Activated CD8-positive, alpha-beta memory T cell treated with anti-CD3 and anti-CD28 coated beads for 36 hours (primary cell): Measurements from ENCODE around the gene DIP2B. TPM values are rescaled to one million over a fixed set of nuclear protein-coding genes. Genes with fewer than 3 reads are reported as not detected.
"Not testable (repeated sequence)": the region's sequence is repeated elsewhere in the genome, so short reads cannot be mapped to it uniquely, and the experiment has no call there.

Experiments used
- CTCF ChIA-PET: fragments of 350-600 bp; sonication (Branson Sonifier 250); formaldehyde crosslinking; loops from one replicate; lab custom pipeline; 2021; ENCODE audit warnings: antibody characterized with exemption; lab: Charles Lee
- POLR2A ChIA-PET: fragments of 350-600 bp; sonication (Branson Sonifier 250); formaldehyde crosslinking; loops from one replicate; lab custom pipeline; 2021; ENCODE audit warnings: antibody characterized with exemption; lab: Charles Lee
- total RNA-seq, 2 experiments: library from RNA; stranded (reverse); gene quantifications; one replicate each; pipeline ENCODE4 v1.2.3, GENCODE V29; 2021

The DIP2B gene
- total RNA-seq, 2 experiments from 2014 or later: 21.7 to 22.2 TPM

- ChIA-PET CTCF (no interaction called here), POLR2A (no interaction called here)
These were observed 172.0 kb downstream of the DIP2B start for GRCh38 chr12:50676756-50677155.

GRCh38 chr12:50677858-50678257 lies 173.1 kb downstream of the DIP2B start:
- CTCF ChIA-PET: no interaction called here
- POLR2A ChIA-PET: no interaction called here

GRCh38 chr12:50678650-50679365 lies 174.0 kb downstream of the DIP2B start:
- ChIA-PET POLR2A (no interaction called here), CTCF (no interaction called here)

GRCh38 chr12:50679612-50680011 lies 174.8 kb downstream of the DIP2B start:
- ChIA-PET CTCF (no interaction called here), POLR2A (no interaction called here)

GRCh38 chr12:50681064-50681463 lies 176.3 kb downstream of the DIP2B start:
- POLR2A ChIA-PET, CTCF ChIA-PET: not testable (repeated sequence)

GRCh38 chr12:50685641-50686040 lies 180.9 kb downstream of the DIP2B start:
- ChIA-PET POLR2A (no interaction called here), CTCF (no interaction called here)

GRCh38 chr12:50686406-50686805 lies 181.6 kb downstream of the DIP2B start:
- ChIA-PET CTCF (no interaction called here), POLR2A (interaction anchor here (0.5 to 0.6 kb wide), 2 partner anchors 16 to 397 kb away, joined by 3 read pairs; no protein-coding TSS in a partner anchor)

- CTCF ChIA-PET: no interaction called here
- POLR2A ChIA-PET: interaction anchor here (0.6 kb wide), 1 partner anchor 17 kb away, joined by 3 read pairs; no protein-coding TSS in a partner anchor
These were observed 182.2 kb downstream of the DIP2B start for GRCh38 chr12:50686976-50687375.

GRCh38 chr12:50689437-50689836 lies 184.7 kb downstream of the DIP2B start:
- CTCF ChIA-PET: no interaction called here

GRCh38 chr12:50690925-50691324 lies 186.1 kb downstream of the DIP2B start:
- ChIA-PET CTCF (no interaction called here), POLR2A (interaction anchor here (0.6 kb wide), 1 partner anchor 1080 kb away, joined by 4 read pairs; no protein-coding TSS in a partner anchor)

More at GRCh38 chr12:50689437-50689836, 184.7 kb downstream of the DIP2B start:
- POLR2A ChIA-PET: no interaction called here

GRCh38 chr12:50695961-50696360 lies 191.2 kb downstream of the DIP2B start:
- ChIA-PET POLR2A (no interaction called here), CTCF (no interaction called here)

- ChIA-PET POLR2A (no interaction called here), CTCF (interaction anchor here (0.7 kb wide), 1 partner anchor 368 kb away, joined by 4 read pairs; no protein-coding TSS in a partner anchor)
These were observed 192.1 kb downstream of the DIP2B start for GRCh38 chr12:50696931-50697330.

- POLR2A ChIA-PET: no interaction called here
These were observed 194.4 kb downstream of the DIP2B start for GRCh38 chr12:50699154-50699553.

GRCh38 chr12:50699940-50700339 lies 195.2 kb downstream of the DIP2B start:
- CTCF ChIA-PET: interaction anchor here (0.6 to 1.1 kb wide), 2 partner anchors 195 to 247 kb away, joined by 3 read pairs; partner anchors contain the start of gene DIP2B

More at GRCh38 chr12:50699154-50699553, 194.4 kb downstream of the DIP2B start:
- CTCF ChIA-PET: interaction anchor here (0.6 kb wide), 1 partner anchor 1017 kb away, joined by 4 read pairs; no protein-coding TSS in a partner anchor

GRCh38 chr12:50706606-50707005 lies 201.8 kb downstream of the DIP2B start:
- POLR2A ChIA-PET: no interaction called here
- CTCF ChIA-PET: no interaction called here

More at GRCh38 chr12:50699940-50700339, 195.2 kb downstream of the DIP2B start:
- POLR2A ChIA-PET: no interaction called here

- ChIA-PET POLR2A (no interaction called here), CTCF (no interaction called here)
These were observed 202.6 kb downstream of the DIP2B start for GRCh38 chr12:50707396-50707795.

GRCh38 chr12:50708631-50709030 lies 203.8 kb downstream of the DIP2B start:
- ChIA-PET POLR2A (no interaction called here), CTCF (no interaction called here)

- ChIA-PET POLR2A (interaction anchor here (0.6 kb wide), 1 partner anchor 208 kb away, joined by 3 read pairs; no protein-coding TSS in a partner anchor), CTCF (no interaction called here)
These were observed 206.3 kb downstream of the DIP2B start for GRCh38 chr12:50711121-50711520.

GRCh38 chr12:50715174-50715573 lies 210.4 kb downstream of the DIP2B start:
- ChIA-PET POLR2A (no interaction called here), CTCF (no interaction called here)

- CTCF ChIA-PET: no interaction called here
- POLR2A ChIA-PET: no interaction called here
These were observed 214.0 kb downstream of the DIP2B start for GRCh38 chr12:50718760-50719159.

- POLR2A ChIA-PET: no interaction called here
- CTCF ChIA-PET: interaction anchor here (0.7 kb wide), 1 partner anchor 545 kb away, joined by 3 read pairs; no protein-coding TSS in a partner anchor
These were observed 215.3 kb downstream of the DIP2B start for GRCh38 chr12:50720085-50720484.
